Neural cell (in vitro differentiated cells): ENCODE results near the gene TMEM273.

Experiments
- RAD21 ChIP-seq: fragments of 450-650 bp; conservative IDR thresholded peaks from 2 replicates; pipeline ENCODE4 v1.6.1; 2014; ENCODE audit warnings: antibody characterized with exemption, mild to moderate bottlenecking, moderate library complexity
- SMC3 ChIP-seq: fragments of 450-650 bp; conservative IDR thresholded peaks from 2 replicates; pipeline ENCODE4 v1.6.1; 2014; ENCODE audit warnings: antibody characterized with exemption, mild to moderate bottlenecking, moderate library complexity; ENCODE audit not compliant: poor library complexity
- TF ChIP-seq, protein P1 (sequence below): fragments of 450-650 bp; IDR thresholded peaks from 2 replicates; pipeline ENCODE4 v1.5.1; 2014; ENCODE audit warnings: antibody characterized with exemption, mild to moderate bottlenecking, moderate library complexity; ENCODE audit not compliant: poor library complexity, severe bottlenecking

DNA sequence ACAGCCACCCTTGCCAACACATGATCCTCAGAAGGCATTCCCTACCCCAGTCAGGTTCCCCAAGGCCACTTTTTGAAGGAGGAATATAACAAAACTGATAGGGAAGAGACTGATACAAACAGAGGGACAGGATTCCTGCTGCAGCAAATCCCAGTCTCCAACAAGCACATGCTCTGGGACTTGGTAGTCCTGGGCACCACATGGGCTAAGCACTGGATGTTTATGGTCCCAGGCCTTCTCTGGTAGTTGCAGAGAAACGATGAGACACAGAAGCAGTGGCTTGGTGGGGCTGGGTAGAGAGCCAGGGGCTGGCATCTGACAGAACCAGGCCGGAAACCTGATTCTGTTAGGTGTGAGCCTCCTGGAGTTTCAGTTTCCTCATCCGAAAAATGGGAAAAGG, 76.1 kb downstream of the TMEM273 start:
- TF ChIP-seq, protein P1, sequence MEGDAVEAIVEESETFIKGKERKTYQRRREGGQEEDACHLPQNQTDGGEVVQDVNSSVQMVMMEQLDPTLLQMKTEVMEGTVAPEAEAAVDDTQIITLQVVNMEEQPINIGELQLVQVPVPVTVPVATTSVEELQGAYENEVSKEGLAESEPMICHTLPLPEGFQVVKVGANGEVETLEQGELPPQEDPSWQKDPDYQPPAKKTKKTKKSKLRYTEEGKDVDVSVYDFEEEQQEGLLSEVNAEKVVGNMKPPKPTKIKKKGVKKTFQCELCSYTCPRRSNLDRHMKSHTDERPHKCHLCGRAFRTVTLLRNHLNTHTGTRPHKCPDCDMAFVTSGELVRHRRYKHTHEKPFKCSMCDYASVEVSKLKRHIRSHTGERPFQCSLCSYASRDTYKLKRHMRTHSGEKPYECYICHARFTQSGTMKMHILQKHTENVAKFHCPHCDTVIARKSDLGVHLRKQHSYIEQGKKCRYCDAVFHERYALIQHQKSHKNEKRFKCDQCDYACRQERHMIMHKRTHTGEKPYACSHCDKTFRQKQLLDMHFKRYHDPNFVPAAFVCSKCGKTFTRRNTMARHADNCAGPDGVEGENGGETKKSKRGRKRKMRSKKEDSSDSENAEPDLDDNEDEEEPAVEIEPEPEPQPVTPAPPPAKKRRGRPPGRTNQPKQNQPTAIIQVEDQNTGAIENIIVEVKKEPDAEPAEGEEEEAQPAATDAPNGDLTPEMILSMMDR, result no peak
- no peak for TF ChIP-seq RAD21
- TF ChIP-seq SMC3, result no peak
